HuH-7.5 (cell line): ENCODE measurements around the gene NPDC1.
"Not testable (repeated sequence)": the region's sequence is repeated elsewhere in the genome, so short reads cannot be mapped to it uniquely, and the experiment has no call there.

Experiments
- DNase-seq: peaks from one replicate; pipeline ENCODE4 v3.0.0; 2011; ENCODE audit warnings: low spot score

Gene NPDC1

DNA sequence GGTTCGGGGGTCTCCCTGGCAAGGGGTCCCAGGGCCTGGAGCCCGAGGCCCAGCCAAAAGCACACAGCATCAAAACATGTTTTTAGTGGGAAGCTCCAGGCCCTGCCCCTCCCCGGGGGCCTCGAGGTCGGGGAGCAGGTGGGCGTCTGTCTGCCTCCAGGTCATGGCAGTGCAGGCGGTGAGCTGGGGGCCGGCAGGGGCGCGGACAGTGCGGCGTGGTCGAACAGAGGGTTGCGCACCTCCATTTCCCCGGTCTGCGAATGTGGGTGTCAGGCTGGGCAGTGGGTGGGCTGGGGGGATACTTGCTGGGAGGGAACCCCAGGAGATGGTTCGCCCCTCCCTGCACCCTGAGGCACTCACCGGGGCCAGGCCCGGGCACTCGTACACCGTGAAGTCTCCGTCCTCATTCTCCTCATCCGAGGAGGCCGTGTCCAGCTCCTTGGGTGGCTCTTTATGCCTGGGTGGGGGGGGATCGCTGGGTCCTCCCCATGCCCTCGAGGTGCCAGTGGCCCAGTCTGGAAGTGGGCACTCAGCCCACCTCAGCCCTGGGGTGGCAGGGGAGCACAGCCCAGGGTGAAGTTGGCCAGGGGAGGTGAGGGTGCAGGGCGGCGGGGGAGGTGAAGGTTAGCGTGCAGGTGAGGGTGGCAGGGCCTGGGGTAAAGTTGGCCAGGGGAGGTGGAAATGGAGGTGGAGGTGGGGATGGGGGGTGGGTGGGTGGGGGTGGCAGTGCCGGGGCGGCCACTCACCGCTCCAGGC, 6.2 kb downstream of the NPDC1 start:
- no peak for DNase-seq

DNA sequence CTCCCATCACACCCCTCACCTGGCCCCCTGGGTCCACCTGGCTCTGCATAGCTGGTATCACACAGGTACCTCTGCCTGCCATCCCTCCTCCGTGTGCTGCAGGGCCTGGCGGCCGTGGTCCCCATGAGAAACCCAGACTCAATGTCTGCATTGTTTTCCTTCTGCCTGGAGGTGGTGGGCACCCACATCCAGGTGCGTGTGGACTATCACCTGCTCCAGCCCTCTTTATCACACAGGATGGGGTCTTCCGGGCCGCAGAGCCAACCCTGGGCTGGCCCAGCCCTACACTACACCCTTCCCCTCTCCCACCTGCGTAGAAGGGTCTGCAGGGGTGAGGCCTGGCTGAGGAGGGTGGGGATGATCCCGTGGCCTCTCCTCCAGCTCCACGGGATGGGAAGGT, 7.1 kb downstream of the NPDC1 start:
- DNase-seq, result no peak

DNA sequence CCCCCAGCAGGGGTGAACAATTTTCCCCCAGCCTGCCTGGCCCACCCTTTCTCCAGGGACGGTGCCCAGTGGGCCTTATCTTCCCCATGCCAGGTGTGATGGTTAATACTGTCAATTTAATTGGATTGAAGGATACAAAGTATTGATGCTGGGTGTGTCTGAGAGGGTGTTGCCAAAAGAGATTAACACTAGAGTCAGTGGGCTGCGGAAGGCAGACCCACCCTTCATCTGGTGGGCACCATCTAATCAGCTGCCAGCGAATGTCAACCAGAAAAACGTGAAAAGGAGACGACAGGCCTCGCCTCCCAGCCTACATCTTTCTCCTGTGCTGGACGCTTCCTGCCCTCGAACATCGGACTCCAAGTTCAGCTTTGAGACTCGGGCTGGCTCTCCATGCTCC, 8.5 kb downstream of the NPDC1 start:
- no peak for DNase-seq

DNA sequence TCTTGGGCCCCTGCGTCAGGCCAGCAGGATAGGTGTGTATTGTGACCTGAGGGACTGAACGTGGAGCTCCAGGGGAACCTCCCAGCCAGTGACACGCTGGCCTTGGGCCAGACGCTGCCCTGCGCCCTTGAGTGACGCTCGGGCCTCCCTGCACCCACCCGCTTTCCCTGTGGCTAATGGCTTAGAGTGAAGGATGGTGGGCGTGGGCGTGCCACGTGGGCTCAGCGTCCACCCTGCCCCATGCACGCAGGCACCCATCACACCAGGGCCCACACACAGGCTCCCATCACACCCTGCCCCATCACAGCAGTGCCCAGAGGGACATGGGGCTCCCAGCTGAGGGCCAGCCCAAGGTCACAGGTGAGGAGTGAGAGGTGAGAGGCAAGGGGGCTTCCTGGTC, 8.9 kb downstream of the NPDC1 start:
- no peak for DNase-seq

DNA sequence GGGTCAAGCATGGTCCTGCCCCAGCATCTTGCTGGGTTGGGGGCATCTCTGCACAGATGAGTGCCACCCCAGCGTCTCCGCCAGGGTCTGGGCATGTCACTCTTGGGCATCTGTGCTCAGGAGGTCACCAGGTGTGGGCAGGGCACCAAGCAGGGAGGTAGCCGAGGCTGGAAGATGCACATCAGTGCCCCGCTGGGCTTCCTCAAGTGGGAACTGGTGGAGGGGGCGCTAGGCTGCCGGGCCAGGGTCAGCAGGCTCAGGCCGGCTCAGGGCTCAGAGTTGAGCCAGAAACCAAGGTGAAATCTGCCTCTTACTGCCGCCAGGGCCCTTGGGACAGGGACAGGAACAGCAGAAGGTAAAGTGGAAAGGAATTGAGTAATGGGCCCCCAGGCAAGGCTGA, 10.0 kb downstream of the NPDC1 start:
- no peak for DNase-seq

DNA sequence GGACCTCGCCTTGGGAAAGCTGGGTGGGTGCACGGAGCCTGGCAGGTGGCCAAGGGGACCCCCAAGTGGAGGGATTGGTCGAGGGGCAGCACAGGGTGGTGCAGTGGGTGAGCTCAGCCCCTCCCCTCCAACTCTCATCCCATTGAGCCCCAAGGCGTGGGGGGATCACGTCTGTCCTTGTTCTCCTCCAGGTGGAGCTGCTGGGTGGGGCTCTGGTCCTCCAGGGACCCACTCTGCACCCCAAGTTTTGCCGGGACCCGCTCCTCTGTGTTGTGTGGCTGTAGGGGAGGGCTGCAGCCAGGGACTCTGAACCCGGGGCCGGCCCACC, 10.5 kb downstream of the NPDC1 start:
- DNase-seq, result no peak

DNA sequence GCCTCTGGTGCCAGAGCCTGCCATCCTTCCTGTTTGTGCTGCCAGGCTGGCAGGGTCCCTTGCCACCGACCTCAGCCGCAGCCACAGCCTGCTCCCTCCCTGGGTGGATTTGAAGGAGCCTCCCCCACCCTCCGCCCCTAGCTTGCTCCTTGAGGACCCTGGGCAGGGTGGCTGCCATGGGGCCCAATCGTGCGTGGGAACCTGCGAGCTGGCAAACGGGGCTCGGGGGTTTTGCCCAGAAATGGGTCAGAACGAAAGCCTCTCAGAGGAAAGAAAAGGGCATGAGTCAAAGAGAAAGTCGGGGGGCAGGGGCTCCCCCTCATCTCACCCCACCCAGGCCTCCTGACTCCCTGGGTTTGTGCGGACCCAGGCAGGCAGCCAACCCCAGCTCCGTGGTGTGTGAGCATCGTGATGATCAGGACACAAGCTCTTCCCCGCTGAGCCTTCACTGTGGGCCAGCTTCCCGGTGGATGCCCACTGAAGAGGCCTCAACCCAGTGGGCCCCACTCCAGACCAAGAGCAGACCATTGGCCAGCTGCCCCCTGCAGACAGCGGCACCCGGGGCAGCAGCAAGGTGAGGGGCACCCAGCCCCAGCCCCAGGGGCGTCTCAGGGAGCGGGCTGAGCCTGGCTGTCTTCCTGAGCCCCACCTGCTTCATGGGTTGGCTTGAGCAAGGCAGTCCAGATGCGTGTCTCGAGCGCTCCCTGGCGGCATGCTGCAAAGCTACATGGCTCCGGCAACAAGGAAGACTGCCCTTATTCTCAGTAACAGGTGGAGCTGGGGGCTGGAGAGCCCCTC, 11.1 kb downstream of the NPDC1 start:
- peak; percentile 98 for DNase-seq

DNA sequence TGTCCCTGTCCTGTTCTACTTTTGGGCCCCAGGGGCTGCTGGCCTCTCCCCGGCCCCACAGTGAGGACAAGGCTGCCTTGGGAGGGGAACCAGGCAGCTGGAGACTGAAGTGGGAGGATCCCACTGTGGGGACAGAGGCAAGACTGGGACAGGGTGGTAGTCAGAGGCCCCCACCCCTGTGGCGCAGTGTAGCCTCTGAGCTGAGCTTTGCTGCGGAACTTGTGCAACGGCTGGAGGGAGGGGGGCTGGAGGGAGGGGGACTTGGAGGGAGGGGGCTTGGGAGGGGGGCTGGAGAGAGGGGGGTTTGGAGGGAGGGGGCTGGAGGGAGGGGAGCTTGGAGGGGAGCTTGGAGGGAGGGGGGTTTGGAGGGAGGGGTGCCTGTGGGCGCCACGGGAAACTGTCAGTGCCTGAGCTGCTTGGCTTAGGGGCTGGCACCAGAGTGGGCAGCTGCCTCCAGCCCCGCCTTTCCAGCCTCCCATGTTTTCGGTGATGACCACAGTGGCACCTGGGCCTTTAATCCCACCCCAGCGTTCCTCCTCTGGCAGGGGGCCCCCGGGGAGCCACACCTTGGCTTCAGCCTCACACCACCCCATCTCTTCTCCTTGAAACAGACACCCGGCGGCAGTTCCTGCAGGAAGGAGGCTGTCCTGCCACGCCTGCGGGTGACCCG, 11.8 kb downstream of the NPDC1 start:
- no peak for DNase-seq

DNA sequence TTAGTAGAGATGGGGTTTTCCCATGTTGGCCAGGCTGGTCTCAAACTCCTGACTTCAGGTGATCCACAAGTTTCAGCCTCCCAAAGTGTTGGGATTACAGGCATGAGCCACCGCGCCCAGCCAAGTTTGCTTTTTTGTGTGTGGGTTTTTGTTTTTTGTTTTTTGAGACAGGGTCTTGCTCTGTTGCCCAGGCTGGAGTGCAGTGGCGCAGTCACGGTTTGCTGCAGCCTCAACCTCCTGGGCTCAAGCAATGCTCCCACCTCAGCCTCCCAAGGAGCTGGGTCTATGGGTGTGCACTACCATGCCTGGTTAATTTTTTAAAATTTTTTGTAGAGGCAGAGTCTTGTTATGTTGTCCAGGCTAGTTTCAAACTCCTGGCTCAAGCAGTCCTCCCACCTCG, 12.5 kb downstream of the NPDC1 start:
- not testable (repeated sequence) for DNase-seq

DNA sequence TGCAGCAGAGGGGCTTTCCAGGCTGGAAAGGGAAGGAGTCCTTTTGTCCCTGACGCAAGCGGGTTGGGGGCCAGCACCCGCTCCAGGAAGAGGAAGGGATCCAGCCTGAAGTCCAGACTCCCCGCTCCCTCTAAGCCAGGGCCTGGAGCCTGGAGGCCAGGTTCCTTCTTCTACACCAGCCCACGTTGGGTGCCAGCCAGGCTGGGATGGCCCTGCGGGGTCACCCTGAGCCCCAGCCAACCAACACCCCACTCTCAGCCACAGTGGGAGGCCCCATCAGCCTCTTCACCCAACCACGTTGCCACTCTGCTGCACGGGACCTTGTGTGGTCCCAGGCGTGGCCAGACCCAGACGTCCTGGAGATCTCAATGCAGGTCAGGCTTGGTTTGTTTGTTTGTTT, 13.1 kb downstream of the NPDC1 start:
- DNase-seq, result no peak

DNA sequence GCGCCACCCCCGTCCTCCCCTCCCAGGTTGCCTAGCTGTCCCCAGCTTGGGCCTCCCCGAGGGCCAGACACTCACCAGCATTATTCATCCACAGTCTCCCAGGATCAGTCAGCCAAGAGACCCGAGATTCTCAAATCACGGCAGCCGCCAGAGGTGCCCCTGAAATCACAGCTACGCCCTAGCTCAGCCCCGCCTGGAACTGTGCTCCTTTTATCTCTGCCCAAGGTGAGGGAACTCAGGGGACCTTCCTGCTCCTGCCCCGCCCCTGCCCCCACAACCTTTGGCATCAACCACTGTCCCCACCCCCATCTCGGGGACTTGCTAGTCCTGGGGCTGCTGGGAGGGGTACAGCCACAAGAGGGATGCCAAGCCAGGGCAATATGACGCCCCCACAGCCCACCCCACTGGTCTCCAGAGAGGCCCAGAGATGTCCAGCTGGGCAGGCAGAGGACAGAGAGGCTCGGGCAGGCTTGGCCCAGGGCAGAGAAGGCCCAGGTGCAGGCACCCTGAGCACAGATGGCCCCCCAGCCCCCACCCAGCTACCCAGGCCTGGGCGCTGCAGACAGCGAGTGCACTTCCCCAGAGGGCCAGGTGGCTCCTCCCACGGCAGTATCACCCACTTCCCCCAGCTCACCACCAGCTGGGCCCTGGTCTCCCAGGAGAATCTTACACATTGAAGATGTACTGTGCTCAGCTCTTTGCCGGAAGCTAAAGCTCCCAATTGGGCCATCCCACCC, 13.9 kb downstream of the NPDC1 start, which contains the start of gene FUT7:
Gene FUT7 (minus strand): TSS at position 185 of the 737 bp plus-strand sequence. CDS start 97 bp downstream, at position 88.
- DNase-seq, result no peak

DNA sequence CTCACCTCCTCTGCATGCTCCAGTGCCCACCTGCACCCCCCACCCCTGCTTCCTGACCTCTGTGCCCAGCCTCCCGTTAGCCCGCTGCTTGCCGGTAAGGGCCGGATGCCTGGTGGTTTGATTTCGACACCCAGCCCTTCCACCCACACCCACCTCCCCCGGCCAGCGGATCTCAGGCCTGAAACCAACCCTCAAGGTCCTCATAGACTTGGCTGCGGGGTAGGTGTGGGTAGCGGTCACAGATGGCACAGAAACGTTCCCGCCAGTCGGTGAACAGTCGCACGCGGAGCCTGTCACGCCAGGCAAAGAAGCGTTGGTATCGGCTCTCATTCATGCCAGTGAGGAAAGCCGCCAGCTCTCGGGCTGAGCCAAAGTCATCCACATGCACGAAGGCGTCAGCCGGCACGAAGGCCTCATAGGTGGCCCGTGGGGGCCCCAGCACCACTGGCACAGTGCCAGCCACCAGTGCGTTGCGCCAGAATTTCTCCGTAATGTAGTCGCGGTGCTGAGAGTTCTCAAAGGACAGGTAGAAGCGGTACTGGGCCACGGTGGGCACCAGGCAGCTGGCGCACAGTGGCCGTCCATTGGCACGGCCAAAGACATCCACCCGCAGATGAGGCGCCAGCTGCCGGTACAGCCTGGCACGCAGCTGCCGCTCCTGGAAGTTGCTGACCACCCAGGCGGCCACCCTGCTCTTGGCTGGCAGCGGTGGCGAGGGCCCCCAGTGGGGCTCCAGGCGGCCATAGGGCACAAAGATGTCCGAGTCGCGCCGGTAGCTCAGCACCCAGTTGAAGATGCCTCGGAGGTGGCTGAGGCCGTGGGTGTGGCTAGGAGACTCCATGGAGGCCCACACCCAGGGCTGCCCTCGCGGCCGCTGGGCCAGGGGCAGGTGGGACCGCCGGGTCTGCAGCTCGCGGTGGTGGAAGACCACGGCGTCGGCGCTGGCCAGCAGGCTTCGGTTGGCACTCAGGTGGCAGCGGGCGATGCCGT, 15.1 kb downstream of the NPDC1 start:
- no peak for DNase-seq

DNA sequence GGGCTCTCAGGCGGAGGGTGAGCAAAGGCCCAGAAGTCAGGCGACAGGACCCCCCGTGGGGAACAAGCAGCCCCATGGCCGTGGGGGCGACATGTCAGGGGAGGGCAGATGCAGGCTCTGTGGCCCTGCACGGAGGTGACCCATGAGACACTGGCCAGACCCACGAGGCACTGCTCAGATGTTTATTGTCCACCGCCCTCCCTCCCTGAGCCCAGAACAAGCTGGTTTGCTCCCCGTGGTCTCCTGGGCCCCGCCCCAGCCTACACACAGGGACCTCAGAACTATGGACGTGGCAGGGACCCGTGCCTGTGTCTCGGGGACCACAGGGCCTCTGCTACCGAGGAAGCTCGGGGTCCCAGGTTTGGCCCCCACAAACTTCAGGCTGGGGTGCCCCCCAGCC, 16.0 kb downstream of the NPDC1 start:
- no peak for DNase-seq

DNA sequence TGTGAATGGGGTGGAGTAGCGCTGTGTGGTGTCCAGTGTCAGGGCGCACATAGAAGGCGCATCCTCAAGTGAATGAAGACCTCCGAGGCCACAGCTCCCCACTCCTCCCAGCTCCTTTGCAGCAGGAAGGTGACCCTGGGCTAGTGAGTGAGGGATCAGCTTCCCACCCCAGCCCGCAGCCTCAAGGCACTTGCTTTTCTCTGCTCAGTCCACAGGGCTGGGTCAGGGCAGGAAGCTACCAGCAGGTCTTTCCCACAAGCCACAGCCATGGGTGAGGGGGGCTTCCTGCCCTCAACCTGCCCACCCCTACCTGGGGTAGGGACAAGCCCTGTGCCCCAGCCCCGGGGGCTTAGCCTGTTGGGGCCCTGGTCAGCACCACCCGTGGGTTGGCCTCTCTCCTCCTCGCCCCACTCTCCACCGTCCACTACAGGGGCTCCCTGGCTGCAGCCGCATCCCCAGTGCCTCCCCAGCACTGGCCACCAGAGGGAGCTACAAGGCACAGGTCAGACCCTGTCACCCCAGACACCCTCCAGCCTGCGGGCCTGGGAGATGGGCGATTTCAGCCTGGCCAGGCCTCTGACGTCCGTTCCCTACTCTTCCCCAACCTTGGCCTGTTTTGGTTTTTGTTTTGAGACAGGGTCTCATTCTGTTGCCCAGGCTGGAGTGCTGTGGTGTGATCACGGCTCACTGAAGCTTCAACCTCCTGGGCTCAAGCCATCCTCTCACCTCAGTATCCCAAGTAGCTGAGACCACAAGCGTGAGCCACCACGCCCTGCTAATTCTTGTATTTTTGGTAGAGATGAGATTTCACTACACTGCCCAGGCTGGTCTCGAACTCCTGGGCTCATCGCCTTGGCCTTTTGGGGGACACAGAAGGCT, 16.7 kb downstream of the NPDC1 start:
- DNase-seq, result peak; percentile 93

DNA sequence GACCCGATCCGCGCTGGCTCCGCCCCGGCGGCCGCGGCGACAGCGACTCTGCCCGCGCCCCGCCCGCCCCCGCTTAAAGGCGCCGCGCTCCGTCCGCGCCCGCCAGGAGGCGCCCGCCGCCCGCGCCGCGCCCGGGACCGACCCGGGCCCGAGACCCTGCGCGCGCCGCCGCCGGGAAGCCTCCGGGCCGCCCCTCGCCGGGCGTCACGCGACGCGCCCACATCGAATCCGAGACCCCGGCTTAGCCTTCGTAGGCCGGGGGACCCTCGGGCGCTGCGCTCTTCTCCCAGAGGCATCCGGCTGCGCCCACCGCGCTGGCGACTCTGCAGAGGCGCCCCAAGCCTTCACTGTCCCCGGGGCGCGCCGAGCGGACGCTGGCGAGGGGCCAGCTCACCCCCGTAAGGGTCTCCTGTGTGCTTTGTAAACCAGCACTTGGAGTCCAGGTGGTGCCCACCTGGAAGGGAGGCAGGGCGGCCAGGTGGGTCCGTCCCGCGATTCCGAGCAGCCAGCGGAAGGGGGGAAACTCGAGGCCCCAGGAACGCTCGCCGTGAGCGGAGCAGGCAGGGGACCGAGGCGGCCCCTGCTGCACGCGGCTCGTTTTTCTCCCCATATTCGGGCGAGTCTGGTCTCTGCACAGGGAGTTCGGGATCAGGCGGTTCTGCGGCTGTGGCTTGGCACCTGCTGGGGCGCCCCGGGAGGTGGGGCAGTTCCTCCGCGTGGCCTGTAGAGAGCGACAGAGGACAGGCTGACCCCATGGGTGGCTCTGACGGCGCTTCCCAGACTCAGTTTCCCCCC, 17.5 kb downstream of the NPDC1 start:
- DNase-seq, result peak; percentile 77

DNA sequence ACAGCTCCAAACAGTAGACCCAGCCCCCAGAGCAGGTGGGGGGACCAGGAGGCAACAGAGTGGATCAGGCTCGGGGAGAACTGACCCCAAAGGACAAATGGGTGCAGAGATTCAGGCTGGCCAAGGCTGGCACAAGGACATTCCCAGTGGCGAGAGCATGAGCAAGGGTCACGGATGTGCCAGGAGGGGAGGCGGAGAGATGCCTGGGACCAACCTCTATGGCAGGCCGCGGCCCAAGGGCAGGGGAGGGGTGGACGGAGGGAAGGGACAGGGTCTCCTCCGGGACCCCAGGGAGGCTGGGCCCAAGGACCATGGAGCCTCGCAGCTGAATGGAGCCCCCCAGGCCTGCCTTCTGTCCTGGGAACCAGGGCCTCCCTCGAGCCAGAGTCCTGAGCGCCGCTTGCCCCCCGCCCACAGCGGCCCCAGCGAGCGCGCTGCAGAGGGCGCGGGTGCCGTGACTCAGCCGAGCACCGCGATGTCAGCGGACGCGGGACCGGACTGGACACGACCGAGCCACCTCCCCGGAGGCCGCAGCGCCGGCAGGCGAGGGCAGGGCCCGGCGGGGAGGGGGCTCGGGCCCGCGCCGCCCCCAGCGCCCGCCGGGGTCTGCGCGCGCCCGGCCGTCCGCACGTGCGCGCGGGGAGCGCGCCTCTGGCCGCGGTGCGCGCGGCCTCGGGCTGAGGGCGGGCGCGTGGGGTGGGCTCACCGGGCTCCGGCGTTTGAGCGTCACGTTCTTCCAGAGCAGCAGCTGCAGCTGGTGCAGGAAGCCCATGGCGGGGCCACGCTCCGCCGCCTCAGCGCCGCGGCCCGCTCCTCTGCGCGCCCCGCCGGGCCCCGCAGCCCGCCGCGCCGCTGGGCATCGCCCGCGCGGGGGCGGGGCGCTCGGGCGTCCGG, 18.4 kb downstream of the NPDC1 start, which contains the start of gene ABCA2:
Gene ABCA2 (minus strand): TSS at position 869 of the 894 bp plus-strand sequence. CDS start 97 bp downstream, at position 772.
- DNase-seq, result peak; percentile 75

DNA sequence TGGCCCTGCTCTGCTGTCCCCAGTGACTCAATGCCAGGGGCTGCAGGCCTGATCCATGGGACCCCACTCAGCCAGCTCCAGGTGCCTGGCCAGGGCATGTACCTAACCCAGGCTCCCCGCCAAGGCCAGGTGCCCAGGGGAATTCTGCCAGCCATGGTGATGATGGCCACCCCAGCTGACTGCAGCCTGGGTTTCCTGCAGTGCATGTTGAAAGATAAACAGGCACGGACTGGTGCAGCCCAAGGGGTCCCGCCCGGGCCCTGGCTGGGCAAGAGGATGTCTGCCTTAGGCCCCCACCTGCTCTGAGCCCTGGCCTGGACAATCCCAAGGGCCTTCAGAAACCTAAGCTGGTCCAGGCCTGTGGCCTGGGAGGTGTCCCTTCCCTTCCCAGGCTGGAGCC, 19.1 kb downstream of the NPDC1 start:
- no peak for DNase-seq

DNA sequence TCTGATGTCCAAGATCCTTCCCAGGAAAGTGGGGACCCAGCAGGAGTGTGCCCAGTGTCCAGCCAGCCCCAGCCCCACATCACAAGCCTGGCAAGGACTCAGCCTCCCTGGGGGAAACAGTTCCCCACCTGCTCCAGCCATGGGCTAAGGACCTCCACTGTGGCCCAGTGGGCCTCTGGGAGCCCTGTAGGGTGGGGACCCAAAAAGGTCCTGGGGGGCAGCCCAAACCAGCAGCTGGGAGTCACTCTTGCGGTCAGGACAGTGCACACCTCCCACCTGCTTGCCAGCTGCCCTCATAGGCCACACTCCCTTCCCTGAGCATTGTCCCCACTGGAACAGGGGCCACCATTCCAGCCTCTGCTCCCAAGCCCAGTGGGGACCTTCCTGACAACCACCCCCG, 19.6 kb downstream of the NPDC1 start:
- DNase-seq, result no peak
